Kidney tubule cell (primary cell): ENCODE results near the gene GOLT1A.
A peak's percentile ranks its signal among the peaks of the same experiment; 100 is the strongest.

ENCODE experiments used
- DNase-seq: peaks from one replicate; pipeline ENCODE4 v3.0.0-alpha.2; 2018; ENCODE audit warnings: low spot score

Gene GOLT1A

DNA sequence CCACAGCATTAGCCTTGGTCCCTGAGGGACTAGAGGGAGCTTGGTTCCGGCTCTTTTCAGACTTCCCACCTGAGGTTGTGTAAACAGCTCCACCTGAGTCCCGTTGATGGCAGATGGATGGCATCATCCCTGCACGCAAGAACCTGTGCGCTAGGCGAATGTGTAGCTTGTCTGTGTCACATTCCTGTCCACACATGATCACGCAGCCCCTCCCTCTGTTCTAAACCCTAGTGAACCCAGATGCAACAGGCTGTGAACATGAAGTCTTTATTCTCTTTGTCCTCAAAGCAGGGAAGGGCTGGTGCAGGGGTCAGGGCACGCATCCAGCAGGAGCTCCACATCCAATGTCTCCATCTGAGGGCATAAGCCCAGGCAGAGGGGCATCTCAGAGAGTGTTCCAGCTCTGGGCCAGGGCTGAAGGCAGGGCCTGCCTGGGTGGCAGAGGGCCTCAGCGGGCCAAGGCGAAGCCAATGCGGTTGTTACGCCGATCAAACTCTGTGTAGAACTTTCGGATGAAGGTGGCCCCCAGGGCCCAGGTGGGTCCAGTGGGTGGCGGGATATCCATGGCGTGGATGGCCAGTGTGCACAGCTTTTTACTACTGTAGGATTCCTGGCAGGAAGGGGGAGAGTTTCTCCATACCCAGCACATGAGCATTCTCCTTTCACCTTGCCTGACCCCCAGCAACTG lies 59.1 kb downstream of the GOLT1A start:
- no peak for DNase-seq

DNA sequence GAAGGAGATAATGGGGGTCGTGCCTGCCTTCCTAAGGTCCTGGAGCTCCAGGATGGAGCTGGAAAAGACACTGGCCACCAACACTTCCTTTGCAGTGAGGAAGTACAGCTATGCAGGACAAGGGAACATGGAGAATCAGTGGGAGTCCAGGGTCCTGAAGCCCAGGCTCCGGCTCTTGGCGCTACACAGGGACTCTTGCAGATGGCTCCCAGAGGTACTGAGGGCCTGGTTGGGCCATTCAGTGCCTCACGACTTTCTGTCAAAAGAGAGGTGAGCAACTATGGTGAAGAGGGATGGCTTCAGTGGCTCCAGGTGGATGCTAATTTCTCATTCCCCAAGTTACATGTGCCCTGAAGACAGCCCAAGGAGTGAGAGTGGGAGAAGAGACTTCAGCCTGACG lies 60.1 kb downstream of the GOLT1A start:
- DNase-seq = no peak

DNA sequence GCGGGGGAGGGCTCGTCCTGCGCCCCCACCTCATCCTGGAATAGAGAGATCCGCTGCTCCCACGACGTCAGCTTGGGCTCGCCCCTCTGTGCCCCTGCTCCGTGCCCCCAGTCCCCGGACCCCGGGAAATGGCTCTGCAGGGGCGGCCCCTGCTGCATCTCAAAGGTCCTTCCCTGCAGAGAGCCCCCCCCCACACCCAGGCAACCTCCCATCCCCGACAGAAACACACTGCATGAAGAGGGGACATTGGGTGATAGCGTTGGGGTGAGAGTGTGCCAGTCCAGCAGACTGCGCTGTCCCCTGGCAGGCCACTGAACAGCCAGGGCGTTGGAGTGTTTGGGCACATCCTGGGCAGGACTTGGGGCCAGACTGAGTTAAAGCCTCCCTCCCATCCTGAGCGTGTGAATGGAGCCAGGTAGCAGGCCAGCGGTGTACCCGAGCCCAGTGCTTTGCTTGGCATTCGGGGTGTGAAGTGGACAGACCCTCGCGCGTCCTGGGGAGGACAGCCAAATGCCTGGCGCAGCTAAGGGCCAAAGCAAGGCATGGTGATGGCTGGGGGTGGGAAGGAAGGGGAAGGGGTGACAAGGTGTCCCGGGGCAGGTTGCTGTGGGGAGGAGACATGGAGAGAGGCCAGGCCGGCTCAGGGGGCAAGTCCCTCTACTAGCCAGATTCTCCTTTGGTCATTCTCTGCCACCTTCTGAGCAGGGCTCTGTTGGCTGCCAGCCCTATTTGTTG lies 61.3 kb downstream of the GOLT1A start:
- DNase-seq = no peak

DNA sequence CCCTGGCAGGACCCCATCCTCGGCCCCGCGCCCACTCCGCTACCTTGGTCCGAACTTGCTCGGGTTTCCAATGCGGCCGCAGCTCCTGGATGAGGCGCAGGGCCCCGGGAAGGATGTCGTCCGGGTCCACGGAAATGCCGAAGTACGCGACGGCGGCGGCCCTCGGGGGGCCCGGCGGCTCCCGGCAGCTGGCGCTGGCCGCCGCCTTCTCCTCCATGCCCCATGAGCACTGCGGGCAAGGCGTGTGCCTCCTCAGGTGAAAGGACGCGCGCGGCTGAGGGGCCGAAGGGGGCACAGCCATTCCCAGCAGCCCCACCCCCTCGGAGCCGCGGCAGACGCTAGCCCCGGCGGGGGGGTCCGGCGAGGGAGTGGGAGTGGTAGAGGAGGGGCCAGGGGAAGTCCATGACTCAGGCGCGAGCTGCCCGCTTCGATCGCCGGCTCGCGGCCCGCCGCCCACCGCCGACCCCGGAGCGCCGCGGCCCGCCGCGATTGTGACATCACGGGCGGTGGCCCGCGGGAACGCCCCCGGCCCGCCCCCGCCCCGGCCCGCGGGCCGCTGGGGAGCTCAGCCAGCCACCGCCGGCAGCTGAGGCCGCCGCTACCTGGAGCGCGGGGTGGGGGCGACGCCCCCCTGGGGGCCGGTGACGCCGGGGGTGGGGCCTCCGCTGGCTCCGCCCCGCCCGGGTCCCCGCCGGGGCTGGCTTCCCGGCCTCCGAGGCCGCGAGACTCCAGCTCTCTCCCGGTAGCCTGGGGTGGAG lies 62.1 kb downstream of the GOLT1A start, which contains the start of gene ETNK2:
Gene ETNK2, minus strand, starts transcription at position 493 of the 758 bp plus-strand sequence. Its CDS starts 192 bp downstream, at position 301.
- DNase-seq = peak; percentile 59

DNA sequence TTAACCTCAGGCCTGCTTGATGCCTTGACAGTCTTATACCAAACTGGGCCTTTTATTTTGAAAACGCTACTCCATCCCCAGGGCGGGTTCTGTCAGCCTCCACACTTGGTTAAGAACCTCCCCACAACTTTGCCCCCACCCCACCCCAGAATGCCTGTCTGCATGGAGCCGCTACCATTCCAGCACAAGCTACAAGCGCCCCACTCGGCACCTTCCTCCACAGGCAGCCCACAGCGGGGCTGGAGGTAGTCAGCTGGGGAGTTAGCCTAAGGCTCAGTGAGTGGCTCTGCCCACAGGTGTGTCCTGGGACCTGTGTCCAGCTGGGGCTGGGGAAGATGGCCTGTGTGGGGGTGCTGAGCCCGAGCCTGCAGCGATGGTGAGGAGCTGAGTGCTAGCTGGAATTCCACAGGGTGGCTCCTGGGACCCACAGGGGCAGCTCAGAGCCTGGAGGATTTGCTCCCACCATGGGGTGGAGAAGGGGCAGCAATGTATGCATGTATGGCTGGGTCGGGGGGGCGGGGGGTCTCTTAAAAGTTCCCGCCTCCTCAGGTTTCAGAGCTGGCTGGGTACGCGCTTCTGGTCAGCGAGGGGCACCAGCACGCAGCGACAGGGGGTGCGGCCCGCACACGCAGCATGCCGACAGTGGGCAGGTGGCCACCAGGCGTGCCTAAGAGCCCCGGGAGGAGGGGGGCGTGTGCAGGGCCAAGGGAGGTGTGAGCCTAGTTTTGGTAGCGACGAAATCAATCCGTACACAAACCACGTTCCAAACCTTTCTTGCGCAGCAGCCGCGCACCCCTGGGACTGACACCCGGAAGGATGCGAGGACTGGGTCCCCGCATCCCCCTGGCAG lies 62.9 kb downstream of the GOLT1A start:
- no peak for DNase-seq

DNA sequence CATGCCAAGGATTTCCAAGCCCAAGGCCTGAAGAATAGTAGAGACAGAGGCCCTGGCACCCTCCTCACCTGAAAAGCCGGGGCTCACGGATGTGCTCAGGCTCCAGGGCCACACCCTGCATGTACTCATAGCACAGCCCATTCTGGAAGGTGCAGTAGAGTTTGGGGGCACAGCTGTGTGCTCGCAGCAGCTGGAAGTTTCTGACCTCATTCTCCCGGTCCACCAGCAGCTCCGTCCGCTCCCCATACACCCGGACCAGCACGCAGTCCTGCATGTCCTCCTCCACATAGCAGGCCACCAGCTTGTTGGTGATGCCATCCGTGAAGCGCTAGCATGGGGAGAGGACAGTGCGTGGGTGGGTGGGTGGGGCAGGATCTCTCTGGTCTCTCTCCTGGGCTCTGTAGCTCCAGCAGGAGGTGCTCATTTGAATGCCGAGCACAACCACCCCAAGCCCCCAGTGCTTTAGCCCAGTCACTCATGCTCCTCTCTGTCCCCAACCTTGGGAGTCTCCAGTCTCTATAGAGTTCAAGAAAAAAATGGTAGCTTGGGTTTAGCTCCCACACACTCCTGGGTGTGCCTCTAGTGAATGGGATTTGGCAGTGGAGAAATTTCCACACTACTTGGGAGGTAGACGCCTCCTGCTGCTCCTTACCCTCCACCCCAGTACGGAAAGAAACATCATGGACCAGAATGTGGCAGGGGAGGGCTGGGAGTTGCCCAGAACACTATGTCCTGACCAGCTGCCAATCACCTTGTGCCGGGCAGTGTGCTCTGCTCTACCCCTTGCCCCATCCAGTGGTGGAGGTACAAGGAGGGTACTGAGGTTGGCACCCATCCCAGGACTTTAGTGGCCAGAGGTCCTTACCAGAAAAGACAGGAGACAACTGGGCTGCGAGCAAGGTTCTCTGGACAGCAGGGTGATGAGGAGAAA lies 63.9 kb downstream of the GOLT1A start:
- no peak for DNase-seq

DNA sequence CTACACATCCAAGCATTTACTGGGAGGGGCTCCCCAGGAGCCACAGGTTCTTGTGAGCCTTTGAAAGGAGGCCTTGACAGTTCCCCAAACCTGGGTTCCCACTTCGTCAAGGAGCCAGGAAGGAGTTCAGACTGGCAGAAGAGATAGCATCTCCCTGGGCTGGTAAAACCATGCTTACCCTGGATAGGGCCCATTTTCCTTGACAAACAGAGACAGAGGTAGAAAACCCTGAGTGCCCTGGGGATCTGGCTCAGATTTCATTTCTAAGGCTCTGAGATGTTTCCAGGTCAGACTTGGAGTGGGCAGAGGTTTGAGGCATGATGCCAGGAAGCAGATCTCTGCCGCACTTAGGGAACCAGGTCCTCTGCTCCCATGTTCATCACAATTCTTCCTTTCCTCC lies 64.7 kb downstream of the GOLT1A start:
- DNase-seq = no peak
